ENCODE results near the gene STARD7. TPM values are rescaled to one million over a fixed set of nuclear protein-coding genes. Genes with fewer than 3 reads are reported as not detected.

Gene STARD7
- total and polyA plus RNA-seq, 4 donors = 42.9 to 120 (median 59.7) TPM

DNA sequence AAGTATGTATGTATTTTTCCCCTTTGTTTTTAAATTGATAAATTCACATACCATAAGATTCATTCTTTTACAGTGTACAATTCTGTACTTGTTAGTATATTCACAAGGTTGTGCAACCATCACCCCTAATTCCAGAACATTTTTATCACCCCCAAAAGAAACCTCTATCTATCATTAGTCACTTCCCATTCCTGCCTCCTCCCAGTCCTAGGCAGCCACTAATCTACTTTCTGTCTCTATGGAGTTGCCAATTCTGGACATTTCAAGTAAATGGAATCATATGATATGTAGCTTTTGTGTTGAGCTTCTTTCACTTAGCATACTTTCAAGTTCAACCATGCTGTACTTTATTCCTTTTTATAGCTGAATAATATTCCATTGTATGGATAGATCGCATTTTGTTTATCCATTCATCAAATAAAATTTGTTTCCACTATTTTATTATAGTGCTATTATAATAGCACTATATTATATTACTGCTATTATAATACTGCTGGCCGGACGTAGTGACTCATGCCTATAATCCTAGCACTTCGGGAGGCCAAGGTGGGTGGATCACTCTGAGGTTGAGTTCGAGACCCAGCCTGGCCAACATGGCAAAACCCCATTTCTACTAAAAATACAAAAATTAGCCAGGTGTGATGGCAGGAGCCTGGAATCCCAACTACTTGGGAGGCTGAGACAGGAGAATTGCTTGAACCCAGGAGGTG, 10.9 kb downstream of the STARD7 start:
- Histone ChIP-seq H3K9ac (ENCODE audit: low read depth in 1 of 2, low read length in 2 of 2) (no peak overlapping the region), H3K4me3 (ENCODE audit: low read depth in 1 of 3, low read length in 3 of 3) (no peak overlapping the region), H3K4me1 (ENCODE audit: control insufficient read depth in 4 of 4, insufficient read depth in 4 of 4, low read length in 3 of 4) (peaks cover 15 to 42% (median 37%) of the 10 kb centered on the region in 4 donors), H3K36me3 (ENCODE audit: control insufficient read depth in 4 of 4, insufficient read depth in 3 of 4, low read depth in 1 of 4, low read length in 3 of 4) (peaks cover 4 to 26% (median 22%) of the 10 kb centered on the region in 4 donors), H3K27me3 (ENCODE audit: control insufficient read depth in 4 of 4, insufficient read depth in 4 of 4, low read length in 3 of 4) (no peaks in the 10 kb centered on the region), H3K27ac (ENCODE audit: low read depth in 1 of 2, low read length in 2 of 2) (no peak overlapping the region), H3K9me3 (ENCODE audit: control insufficient read depth in 4 of 4, low read length in 3 of 4) (no peaks in the 10 kb centered on the region)
- 90% methylated on average over 5 of the region's 5 CpGs for WGBS
- no peak for DNase-seq (ENCODE audit: low spot score)
- TF ChIP-seq FOXA2 (IDR thresholded peaks at IDR 0.05) (no peak), NR2F2 (IDR thresholded peaks at IDR 0.05) (no peak), HNF4A (conservative IDR thresholded peaks at IDR 0.05) (no peak), SP1 (IDR thresholded peaks at IDR 0.05) (no peak), YY1 (IDR thresholded peaks at IDR 0.05) (no peak), JUND (IDR thresholded peaks at IDR 0.05) (no peak), TAF1 (conservative IDR thresholded peaks at IDR 0.05) (no peak), ZBTB33 (IDR thresholded peaks at IDR 0.05) (no peak), HNF4G (IDR thresholded peaks at IDR 0.05) (no peak), CTCF (IDR thresholded peaks at IDR 0.05; ENCODE audit: low read depth, low read length, missing input control) (no peak), FOXA1 (IDR thresholded peaks at IDR 0.05) (no peak), RAD21 (IDR thresholded peaks at IDR 0.05) (no peak), EGR1 (IDR thresholded peaks at IDR 0.05; ENCODE audit: low read depth in 2 of 2) (no peak), RXRA (IDR thresholded peaks at IDR 0.05) (no peak)
- TF ChIP-seq, protein P1, sequence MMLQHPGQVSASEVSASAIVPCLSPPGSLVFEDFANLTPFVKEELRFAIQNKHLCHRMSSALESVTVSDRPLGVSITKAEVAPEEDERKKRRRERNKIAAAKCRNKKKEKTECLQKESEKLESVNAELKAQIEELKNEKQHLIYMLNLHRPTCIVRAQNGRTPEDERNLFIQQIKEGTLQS (IDR thresholded peaks at IDR 0.05) = no peak
- TF ChIP-seq, protein P2, sequence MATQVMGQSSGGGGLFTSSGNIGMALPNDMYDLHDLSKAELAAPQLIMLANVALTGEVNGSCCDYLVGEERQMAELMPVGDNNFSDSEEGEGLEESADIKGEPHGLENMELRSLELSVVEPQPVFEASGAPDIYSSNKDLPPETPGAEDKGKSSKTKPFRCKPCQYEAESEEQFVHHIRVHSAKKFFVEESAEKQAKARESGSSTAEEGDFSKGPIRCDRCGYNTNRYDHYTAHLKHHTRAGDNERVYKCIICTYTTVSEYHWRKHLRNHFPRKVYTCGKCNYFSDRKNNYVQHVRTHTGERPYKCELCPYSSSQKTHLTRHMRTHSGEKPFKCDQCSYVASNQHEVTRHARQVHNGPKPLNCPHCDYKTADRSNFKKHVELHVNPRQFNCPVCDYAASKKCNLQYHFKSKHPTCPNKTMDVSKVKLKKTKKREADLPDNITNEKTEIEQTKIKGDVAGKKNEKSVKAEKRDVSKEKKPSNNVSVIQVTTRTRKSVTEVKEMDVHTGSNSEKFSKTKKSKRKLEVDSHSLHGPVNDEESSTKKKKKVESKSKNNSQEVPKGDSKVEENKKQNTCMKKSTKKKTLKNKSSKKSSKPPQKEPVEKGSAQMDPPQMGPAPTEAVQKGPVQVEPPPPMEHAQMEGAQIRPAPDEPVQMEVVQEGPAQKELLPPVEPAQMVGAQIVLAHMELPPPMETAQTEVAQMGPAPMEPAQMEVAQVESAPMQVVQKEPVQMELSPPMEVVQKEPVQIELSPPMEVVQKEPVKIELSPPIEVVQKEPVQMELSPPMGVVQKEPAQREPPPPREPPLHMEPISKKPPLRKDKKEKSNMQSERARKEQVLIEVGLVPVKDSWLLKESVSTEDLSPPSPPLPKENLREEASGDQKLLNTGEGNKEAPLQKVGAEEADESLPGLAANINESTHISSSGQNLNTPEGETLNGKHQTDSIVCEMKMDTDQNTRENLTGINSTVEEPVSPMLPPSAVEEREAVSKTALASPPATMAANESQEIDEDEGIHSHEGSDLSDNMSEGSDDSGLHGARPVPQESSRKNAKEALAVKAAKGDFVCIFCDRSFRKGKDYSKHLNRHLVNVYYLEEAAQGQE (IDR thresholded peaks at IDR 0.05) = no peak
- TF ChIP-seq, protein P3, sequence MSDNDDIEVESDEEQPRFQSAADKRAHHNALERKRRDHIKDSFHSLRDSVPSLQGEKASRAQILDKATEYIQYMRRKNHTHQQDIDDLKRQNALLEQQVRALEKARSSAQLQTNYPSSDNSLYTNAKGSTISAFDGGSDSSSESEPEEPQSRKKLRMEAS (IDR thresholded peaks at IDR 0.05) = no peak

Measured in liver (tissue), 9 donors.